Measurements from ENCODE around the gene SH3BP4. TPM values are rescaled to one million over a fixed set of nuclear protein-coding genes. Genes with fewer than 3 reads are reported as not detected.

Gene SH3BP4
- total and polyA plus RNA-seq, 2 donors (not counting 1 experiment from before 2014, with no cell fraction given) = 1.00 to 1.3 TPM

DNA sequence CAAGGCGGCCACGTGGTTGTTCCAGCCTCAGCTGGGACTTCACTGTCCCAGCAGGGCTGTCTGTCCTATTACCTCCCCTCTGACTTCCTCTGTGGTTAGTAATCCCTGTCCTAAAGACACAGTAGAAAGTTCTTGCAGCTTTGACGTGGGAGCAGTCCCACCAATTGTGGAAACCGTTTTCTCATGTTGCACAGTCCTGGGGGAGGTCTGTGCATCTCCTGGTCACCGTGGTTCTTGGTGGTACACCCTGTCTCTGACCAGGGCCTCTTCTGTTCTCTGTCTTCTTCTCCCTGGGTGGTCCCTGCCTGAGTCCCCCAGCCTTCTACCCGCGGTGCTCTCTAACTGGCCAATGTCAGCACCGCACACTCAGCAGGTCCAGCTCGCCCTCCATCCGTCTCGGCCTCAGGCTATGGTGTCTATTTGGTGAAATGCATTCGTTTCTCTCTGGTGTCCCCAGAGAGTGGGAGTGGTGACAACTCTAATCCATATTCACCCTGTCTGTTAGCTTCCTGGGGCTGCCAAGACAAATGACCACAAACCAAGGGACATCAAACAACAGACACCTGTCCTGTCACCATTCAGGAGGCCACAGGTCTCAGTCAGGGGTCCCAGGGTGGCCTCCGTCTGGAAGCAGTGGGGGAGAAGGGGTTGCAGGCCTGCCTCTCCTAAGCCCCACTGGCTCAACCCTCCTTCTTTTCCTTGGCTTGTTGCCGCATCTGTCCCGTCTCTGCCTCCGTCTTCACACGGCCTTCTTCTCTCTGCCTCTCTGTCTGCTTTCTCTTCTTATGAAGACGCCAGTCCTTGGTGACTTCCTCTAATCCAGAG is 99.8 kb downstream of the SH3BP4 start:
- H3K4me3 ChIP-seq (ENCODE audit: control extremely low read depth in 1 of 5, extremely low read depth in 1 of 5, insufficient read depth in 1 of 5, low read depth in 2 of 5, low read length in 4 of 5) = no peak overlapping the region
- Mint-ChIP-seq H3K4me1 (peaks cover 35% of the 10 kb centered on the region), H3K27me3 (peaks cover 6% of the 10 kb centered on the region), H3K9me3 (ENCODE audit: insufficient read depth) (no peaks in the 10 kb centered on the region), H3K4me3 (no peak overlapping the region), H3K27ac (no peak overlapping the region)
- no peaks in the 10 kb centered on the region for H3K27me3 ChIP-seq (replicated peaks in 1 of 4; ENCODE audit: control extremely low read depth in 1 of 4, control insufficient read depth in 3 of 4, insufficient read depth in 4 of 4, low read length in 3 of 4)
- H3K36me3 ChIP-seq (replicated peaks in 1 of 2; ENCODE audit: control extremely low read depth in 1 of 2, control insufficient read depth in 1 of 2, extremely low read depth in 1 of 2, insufficient read depth in 2 of 2, low read length in 1 of 2) = no peaks in the 10 kb centered on the region
- H3K79me2 ChIP-seq (ENCODE audit: control insufficient read depth, insufficient read depth, low read length) = no peaks in the 10 kb centered on the region
- peak overlapping the region; percentile 29 for H2AFZ ChIP-seq (ENCODE audit: insufficient read depth, low read depth, low read length, poor library complexity, severe bottlenecking)
- no peaks in the 10 kb centered on the region for H4K20me1 ChIP-seq (ENCODE audit: control insufficient read depth, insufficient read depth, low read length, poor library complexity, severe bottlenecking)
- WGBS (ENCODE audit: insufficient coverage) = 59% methylated on average over 10 of the region's 18 CpGs
- no peak overlapping the region for H3K4me2 ChIP-seq (replicated peaks; ENCODE audit: low read depth, low read length, poor library complexity, severe bottlenecking)
- H3K9ac ChIP-seq (ENCODE audit: low read length) = no peak overlapping the region
- TF ChIP-seq, protein P1, sequence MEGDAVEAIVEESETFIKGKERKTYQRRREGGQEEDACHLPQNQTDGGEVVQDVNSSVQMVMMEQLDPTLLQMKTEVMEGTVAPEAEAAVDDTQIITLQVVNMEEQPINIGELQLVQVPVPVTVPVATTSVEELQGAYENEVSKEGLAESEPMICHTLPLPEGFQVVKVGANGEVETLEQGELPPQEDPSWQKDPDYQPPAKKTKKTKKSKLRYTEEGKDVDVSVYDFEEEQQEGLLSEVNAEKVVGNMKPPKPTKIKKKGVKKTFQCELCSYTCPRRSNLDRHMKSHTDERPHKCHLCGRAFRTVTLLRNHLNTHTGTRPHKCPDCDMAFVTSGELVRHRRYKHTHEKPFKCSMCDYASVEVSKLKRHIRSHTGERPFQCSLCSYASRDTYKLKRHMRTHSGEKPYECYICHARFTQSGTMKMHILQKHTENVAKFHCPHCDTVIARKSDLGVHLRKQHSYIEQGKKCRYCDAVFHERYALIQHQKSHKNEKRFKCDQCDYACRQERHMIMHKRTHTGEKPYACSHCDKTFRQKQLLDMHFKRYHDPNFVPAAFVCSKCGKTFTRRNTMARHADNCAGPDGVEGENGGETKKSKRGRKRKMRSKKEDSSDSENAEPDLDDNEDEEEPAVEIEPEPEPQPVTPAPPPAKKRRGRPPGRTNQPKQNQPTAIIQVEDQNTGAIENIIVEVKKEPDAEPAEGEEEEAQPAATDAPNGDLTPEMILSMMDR (IDR thresholded peaks at IDR 0.05) = no peak
- TF ChIP-seq EZH2 (IDR thresholded peaks at IDR 0.05; ENCODE audit: borderline replicate concordance, insufficient read depth, low read depth, low read length, poor library complexity, severe bottlenecking) = no peak
- ATAC-seq (ENCODE audit: low read depth) = no peak
- no peak overlapping the region for H3K27ac ChIP-seq (ENCODE audit: low read length in 2 of 2)
- no peak for DNase-seq
- intact Hi-C loops (cut with micrococcal nuclease) = no loop called here
- ChIA-PET POLR2A (no interaction called here), CTCF (interaction anchor here (0.6 kb wide), 1 partner anchor 331 kb away, joined by 3 read pairs; no protein-coding TSS in a partner anchor)
- H3K9me3 ChIP-seq (ENCODE audit: control extremely low read depth in 1 of 3, control insufficient read depth in 2 of 3, insufficient read depth in 1 of 3, low read length in 2 of 3) = peaks cover 0 to 6% (median 0%) of the 10 kb centered on the region in 3 donors
- H3K4me1 ChIP-seq (ENCODE audit: control insufficient read depth in 2 of 2, insufficient read depth in 2 of 2, low read length in 2 of 2) = peaks cover 6 to 23% of the 10 kb centered on the region in 2 donors
